AG10803 (cell line): ENCODE data around the gene ADRM1.

Experiments
- DNase-seq: peaks from one replicate; pipeline ENCODE4 v3.0.0; 2010; ENCODE audit warnings: low read depth
- H3K4me3 ChIP-seq: 2 replicates; pipeline ENCODE4 v1.5.1; 2011; ENCODE audit warnings: mild to moderate bottlenecking, low read length, control low read depth
- CTCF ChIP-seq: conservative IDR thresholded peaks from 2 replicates; pipeline ENCODE4 v1.5.1; 2011; ENCODE audit warnings: mild to moderate bottlenecking, low read length, control low read depth, inconsistent platforms

Gene ADRM1

GRCh38 chr20:62336775-62337557 lies 34.2 kb downstream of the ADRM1 start:
- TF ChIP-seq CTCF, result no peak
- DNase-seq, result no peak
- no peak overlapping the region for H3K4me3 ChIP-seq

GRCh38 chr20:62337558-62338293 lies 34.9 kb downstream of the ADRM1 start:
- no peak for TF ChIP-seq CTCF
- H3K4me3 ChIP-seq, result no peak overlapping the region
- no peak for DNase-seq

- no peak for DNase-seq
- no peak for TF ChIP-seq CTCF
- no peak overlapping the region for H3K4me3 ChIP-seq
Measured at GRCh38 chr20:62338294-62338620, 35.5 kb downstream of the ADRM1 start.

- TF ChIP-seq CTCF, result no peak
- no peak overlapping the region for H3K4me3 ChIP-seq
- DNase-seq, result no peak
Measured at GRCh38 chr20:62339647-62340062, 36.9 kb downstream of the ADRM1 start.

- H3K4me3 ChIP-seq, result no peak overlapping the region
- TF ChIP-seq CTCF, result no peak
- DNase-seq, result no peak
Measured at GRCh38 chr20:62342910-62343309, 40.1 kb downstream of the ADRM1 start.

GRCh38 chr20:62344092-62344491 lies 41.3 kb downstream of the ADRM1 start:
- DNase-seq, result no peak
- H3K4me3 ChIP-seq, result no peak overlapping the region
- no peak for TF ChIP-seq CTCF

- no peak for DNase-seq
- H3K4me3 ChIP-seq, result no peak overlapping the region
- no peak for TF ChIP-seq CTCF
Measured at GRCh38 chr20:62344782-62345181, 42.0 kb downstream of the ADRM1 start.
